ENCODE data around the gene SFXN1. TPM values are rescaled to one million over a fixed set of nuclear protein-coding genes. Genes with fewer than 3 reads are reported as not detected.

Gene SFXN1
- total RNA-seq, 2 experiments from 2014 or later = 133 to 138 TPM

DNA sequence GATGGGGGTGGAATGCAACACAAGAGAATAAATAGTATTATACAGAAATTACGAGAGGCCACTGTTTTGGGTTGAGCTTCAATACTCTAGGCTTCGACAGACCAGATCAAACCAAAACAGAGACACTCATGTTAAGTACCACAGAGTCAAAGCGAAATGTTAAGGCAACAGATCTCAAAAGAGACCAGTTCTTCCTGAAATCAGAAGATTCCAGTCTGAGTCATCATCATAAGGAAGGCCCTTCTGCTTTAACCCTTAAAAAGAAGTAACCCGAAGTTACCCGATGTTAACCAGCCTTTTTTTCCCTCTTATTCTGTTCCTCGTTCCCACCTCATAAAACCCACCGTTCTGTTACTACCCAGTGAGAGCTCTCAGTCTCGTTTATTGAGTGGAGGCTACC is 75.9 kb downstream of the SFXN1 start:
- CTCF ChIA-PET = no interaction called here
- POLR2A ChIA-PET = no interaction called here
- TF ChIP-seq, protein P1, sequence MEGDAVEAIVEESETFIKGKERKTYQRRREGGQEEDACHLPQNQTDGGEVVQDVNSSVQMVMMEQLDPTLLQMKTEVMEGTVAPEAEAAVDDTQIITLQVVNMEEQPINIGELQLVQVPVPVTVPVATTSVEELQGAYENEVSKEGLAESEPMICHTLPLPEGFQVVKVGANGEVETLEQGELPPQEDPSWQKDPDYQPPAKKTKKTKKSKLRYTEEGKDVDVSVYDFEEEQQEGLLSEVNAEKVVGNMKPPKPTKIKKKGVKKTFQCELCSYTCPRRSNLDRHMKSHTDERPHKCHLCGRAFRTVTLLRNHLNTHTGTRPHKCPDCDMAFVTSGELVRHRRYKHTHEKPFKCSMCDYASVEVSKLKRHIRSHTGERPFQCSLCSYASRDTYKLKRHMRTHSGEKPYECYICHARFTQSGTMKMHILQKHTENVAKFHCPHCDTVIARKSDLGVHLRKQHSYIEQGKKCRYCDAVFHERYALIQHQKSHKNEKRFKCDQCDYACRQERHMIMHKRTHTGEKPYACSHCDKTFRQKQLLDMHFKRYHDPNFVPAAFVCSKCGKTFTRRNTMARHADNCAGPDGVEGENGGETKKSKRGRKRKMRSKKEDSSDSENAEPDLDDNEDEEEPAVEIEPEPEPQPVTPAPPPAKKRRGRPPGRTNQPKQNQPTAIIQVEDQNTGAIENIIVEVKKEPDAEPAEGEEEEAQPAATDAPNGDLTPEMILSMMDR (IDR thresholded peaks at IDR 0.05) = no peak
- Mint-ChIP-seq H3K9me3 (no peaks in the 10 kb centered on the region), H3K27me3 (peaks cover 9% of the 10 kb centered on the region), H3K36me3 (ENCODE audit: low read depth) (no peaks in the 10 kb centered on the region), H3K4me1 (ENCODE audit: low read depth) (no peaks in the 10 kb centered on the region), H3K27ac (no peak overlapping the region), H3K4me3 (no peak overlapping the region)
- Histone ChIP-seq H3K9me3 (ENCODE audit: control insufficient read depth in 1 of 2, insufficient read depth in 1 of 2, low read length in 2 of 2) (no peaks in the 10 kb centered on the region), H3K36me3 (ENCODE audit: insufficient read depth, low read length) (no peaks in the 10 kb centered on the region), H3K27me3 (ENCODE audit: control insufficient read depth in 1 of 2, insufficient read depth in 2 of 2, low read length in 2 of 2) (no peaks in the 10 kb centered on the region), H3K4me3 (ENCODE audit: low read length) (no peak overlapping the region), H3K4me1 (ENCODE audit: insufficient read depth, low read length) (no peaks in the 10 kb centered on the region), H3K27ac (ENCODE audit: low read depth in 1 of 2, low read length in 2 of 2) (no peak overlapping the region)
- intact Hi-C loops (cut with DNase I, micrococcal nuclease) = no loop called here
- DNase-seq (no peak), ATAC-seq (ENCODE audit: poor library complexity) (no peak)

DNA sequence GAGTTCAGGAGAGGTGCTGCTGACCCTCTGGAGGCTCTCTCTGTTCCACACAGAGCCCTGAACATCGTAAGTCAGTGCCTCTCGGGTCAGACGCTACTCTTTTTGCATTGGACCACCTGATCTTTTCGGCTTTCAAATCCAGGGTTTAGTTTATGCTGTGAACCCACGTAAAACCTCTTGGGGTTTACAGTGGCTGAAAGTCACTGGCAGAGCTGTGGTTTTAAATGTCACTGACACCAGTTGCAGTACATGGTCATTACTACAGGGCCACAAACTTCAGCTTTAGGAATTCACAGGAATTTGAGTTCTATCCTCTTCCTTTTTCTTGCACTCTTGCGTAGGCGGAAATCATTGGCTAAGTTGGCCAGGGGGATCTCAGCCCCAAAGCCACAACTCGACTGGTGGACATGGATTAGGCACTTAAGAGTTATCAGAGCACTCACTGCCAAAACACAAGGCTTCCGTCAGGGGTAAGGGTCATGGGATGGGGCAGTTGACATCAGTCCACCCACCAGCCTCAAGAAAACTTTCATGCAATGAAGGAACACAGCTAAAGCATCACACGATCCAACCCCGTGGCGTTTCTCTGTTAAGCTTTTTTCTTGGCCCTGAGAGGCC is 76.9 kb downstream of the SFXN1 start:
- H3K9me3 ChIP-seq (ENCODE audit: control insufficient read depth in 1 of 2, insufficient read depth in 1 of 2, low read length in 2 of 2) = no peaks in the 10 kb centered on the region
- CTCF ChIA-PET = no interaction called here
- intact Hi-C loops (cut with DNase I, micrococcal nuclease) = no loop called here
- no peak overlapping the region for H3K27ac ChIP-seq (ENCODE audit: low read depth in 1 of 2, low read length in 2 of 2)
- Mint-ChIP-seq H3K4me1 (ENCODE audit: low read depth) (peaks cover 7% of the 10 kb centered on the region), H3K9me3 (no peaks in the 10 kb centered on the region), H3K4me3 (no peak overlapping the region), H3K27me3 (peaks cover 9% of the 10 kb centered on the region), H3K27ac (no peak overlapping the region), H3K36me3 (ENCODE audit: low read depth) (no peaks in the 10 kb centered on the region)
- DNase-seq = no peak
- TF ChIP-seq, protein P1 (IDR thresholded peaks at IDR 0.05) = no peak
- no peaks in the 10 kb centered on the region for H3K36me3 ChIP-seq (ENCODE audit: insufficient read depth, low read length)
- H3K4me1 ChIP-seq (ENCODE audit: insufficient read depth, low read length) = no peaks in the 10 kb centered on the region
- H3K4me3 ChIP-seq (ENCODE audit: low read length) = no peak overlapping the region
- ATAC-seq (ENCODE audit: poor library complexity) = no peak
- H3K27me3 ChIP-seq (ENCODE audit: control insufficient read depth in 1 of 2, insufficient read depth in 2 of 2, low read length in 2 of 2) = no peaks in the 10 kb centered on the region
- POLR2A ChIA-PET = interaction anchor here (1.1 kb wide), 1 partner anchor 98 kb away, joined by 3 read pairs; no protein-coding TSS in a partner anchor

DNA sequence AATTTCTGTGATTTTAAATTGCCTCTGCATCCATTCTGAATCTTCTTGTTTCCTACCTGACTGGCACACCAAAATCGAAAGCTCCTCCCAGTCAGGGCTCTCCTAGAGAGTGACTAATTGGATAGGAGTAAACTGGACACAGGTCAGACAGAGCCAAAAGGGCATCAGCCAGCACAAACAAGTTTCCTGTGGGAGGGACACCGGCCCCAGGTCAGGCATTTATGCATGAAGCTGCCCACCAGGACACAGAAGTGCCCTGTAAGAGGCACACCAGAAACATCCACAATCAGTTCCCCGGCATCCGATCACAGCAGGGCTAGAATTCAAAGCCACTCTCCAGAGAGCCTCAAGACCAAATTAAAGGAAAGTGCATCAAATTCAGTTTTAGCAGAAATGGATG is 78.4 kb downstream of the SFXN1 start:
- Histone ChIP-seq H3K4me3 (ENCODE audit: low read length) (no peak overlapping the region), H3K27ac (ENCODE audit: low read depth in 1 of 2, low read length in 2 of 2) (no peak overlapping the region), H3K9me3 (ENCODE audit: control insufficient read depth in 1 of 2, insufficient read depth in 1 of 2, low read length in 2 of 2) (no peaks in the 10 kb centered on the region), H3K36me3 (ENCODE audit: insufficient read depth, low read length) (no peaks in the 10 kb centered on the region), H3K4me1 (ENCODE audit: insufficient read depth, low read length) (no peaks in the 10 kb centered on the region), H3K27me3 (ENCODE audit: control insufficient read depth in 1 of 2, insufficient read depth in 2 of 2, low read length in 2 of 2) (no peaks in the 10 kb centered on the region)
- ChIA-PET CTCF (interaction anchor here (0.7 kb wide), 1 partner anchor 23 kb away, joined by 3 read pairs; no protein-coding TSS in a partner anchor), POLR2A (no interaction called here)
- DNase-seq (no peak), ATAC-seq (ENCODE audit: poor library complexity) (no peak)
- TF ChIP-seq, protein P1 (IDR thresholded peaks at IDR 0.05) = no peak
- Mint-ChIP-seq H3K27ac (no peak overlapping the region), H3K4me3 (no peak overlapping the region), H3K9me3 (no peaks in the 10 kb centered on the region), H3K4me1 (ENCODE audit: low read depth) (peaks cover 7% of the 10 kb centered on the region), H3K36me3 (ENCODE audit: low read depth) (no peaks in the 10 kb centered on the region), H3K27me3 (no peaks in the 10 kb centered on the region)
- intact Hi-C loops (cut with DNase I, micrococcal nuclease) = no loop called here

Measured in CD4-positive, alpha-beta T cell (primary cell).